Measurements from ENCODE around the gene IMPA2.
"Not testable (repeated sequence)": the region's sequence is repeated elsewhere in the genome, so short reads cannot be mapped to it uniquely, and the experiment has no call there.

DNA sequence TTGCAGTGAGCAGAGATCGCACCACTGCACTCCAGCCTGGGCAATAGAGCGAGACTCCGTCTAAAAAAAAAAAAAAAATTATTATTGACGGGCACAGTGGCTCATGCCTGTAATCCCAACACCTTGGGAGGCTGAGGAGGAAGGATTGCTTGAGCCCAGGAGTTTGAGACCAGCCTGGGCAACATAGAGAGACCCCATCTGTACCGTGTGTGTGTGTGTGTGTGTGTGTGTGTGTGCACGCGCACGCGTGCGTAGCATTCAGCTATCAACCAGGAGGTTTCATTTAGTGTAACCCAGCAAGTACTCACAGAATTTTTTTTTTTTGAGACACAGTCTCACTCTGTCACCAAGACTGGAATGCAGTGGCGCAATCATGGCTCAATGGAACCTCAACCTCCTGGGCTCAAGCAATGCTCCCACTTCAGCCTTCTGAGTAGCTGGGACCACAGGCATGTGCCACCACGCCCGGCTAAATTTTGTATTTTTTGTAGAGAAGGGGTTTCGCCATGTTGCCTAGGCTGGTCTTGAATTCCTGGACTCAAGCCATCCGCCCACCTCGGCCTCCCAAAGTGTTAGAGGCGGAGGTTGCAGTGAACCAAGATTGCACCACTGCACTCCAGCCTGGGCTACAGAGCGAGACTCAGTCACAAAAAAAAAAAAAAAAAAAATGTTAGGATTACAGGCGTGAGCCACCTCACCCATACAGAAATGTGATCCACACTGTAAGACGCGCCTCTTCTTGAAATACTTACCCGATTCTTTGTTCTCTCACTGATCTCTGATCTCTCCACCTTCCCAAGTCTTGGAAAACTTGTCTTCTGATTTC, 35.3 kb upstream of the IMPA2 start:
- not testable (repeated sequence) for TF ChIP-seq YY1 (IDR thresholded peaks at IDR 0.05; ENCODE audit: low read depth, low read length); TBP (IDR thresholded peaks at IDR 0.05; ENCODE audit: low read depth, low read length); EP300 (IDR thresholded peaks at IDR 0.05; ENCODE audit: borderline replicate concordance in 1 of 2, low read depth in 2 of 2, low read length in 2 of 2); RFX5 (IDR thresholded peaks at IDR 0.05; ENCODE audit: borderline replicate concordance, low read depth, low read length); SRF (IDR thresholded peaks at IDR 0.05; ENCODE audit: low read depth, low read length)
- TF ChIP-seq, protein P1, sequence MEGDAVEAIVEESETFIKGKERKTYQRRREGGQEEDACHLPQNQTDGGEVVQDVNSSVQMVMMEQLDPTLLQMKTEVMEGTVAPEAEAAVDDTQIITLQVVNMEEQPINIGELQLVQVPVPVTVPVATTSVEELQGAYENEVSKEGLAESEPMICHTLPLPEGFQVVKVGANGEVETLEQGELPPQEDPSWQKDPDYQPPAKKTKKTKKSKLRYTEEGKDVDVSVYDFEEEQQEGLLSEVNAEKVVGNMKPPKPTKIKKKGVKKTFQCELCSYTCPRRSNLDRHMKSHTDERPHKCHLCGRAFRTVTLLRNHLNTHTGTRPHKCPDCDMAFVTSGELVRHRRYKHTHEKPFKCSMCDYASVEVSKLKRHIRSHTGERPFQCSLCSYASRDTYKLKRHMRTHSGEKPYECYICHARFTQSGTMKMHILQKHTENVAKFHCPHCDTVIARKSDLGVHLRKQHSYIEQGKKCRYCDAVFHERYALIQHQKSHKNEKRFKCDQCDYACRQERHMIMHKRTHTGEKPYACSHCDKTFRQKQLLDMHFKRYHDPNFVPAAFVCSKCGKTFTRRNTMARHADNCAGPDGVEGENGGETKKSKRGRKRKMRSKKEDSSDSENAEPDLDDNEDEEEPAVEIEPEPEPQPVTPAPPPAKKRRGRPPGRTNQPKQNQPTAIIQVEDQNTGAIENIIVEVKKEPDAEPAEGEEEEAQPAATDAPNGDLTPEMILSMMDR (IDR thresholded peaks at IDR 0.05; ENCODE audit: control extremely low read depth in 1 of 3, insufficient read depth in 1 of 3, low read depth in 1 of 3, low read length in 3 of 3): not testable (repeated sequence)

Data from H1 (cell line).